ENCODE results near the gene MORN5. TPM values are rescaled to one million over a fixed set of nuclear protein-coding genes. Genes with fewer than 3 reads are reported as not detected.

Gene MORN5
- total and polyA plus RNA-seq, 2 donors (not counting 1 experiment from before 2014, with no cell fraction given) = not detected

DNA sequence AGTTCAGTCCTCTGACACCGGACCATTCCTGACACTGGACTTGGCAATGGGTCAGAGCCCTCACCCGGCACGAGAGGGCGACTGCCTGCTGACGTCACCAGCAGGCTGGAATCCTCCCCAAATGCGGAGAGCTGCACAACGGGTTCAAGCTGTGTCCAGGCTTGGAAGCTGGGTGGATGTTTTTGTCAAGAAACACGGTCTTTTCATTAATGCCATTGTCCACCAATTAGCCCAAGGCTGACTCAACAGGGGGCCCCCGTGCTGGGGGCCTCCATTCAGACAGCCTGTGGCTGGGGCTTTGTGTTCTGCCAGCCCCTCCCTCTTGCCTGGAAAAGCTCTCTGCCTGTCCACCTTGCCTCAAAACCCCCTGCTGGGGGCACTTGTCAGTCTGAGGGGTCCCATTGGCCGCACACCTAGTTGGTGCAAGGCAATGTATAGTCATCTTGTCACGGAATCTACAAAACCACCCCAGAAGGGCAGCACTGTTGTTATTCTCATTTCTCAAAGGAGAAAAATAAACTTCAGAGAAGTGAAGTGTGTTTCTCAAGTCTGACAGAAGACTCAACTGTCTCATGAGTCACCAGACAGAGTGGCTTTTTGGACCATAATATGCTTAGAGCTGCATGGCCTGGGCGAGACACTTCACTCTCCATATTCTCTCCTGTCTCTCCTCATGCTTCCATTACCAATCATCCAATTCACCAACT lies 24.7 kb upstream of the MORN5 start:
- peaks cover 20% of the 10 kb centered on the region for H3K27me3 Mint-ChIP-seq
- no peak overlapping the region for H3K27ac Mint-ChIP-seq
- no peaks in the 10 kb centered on the region for H3K27me3 ChIP-seq (replicated peaks in 1 of 4; ENCODE audit: control extremely low read depth in 1 of 4, control insufficient read depth in 3 of 4, insufficient read depth in 4 of 4, low read length in 3 of 4)
- DNase-seq = no peak
- H3K36me3 ChIP-seq (replicated peaks in 1 of 2; ENCODE audit: control extremely low read depth in 1 of 2, control insufficient read depth in 1 of 2, extremely low read depth in 1 of 2, insufficient read depth in 2 of 2, low read length in 1 of 2) = no peaks in the 10 kb centered on the region
- H4K20me1 ChIP-seq (ENCODE audit: control insufficient read depth, insufficient read depth, low read length, poor library complexity, severe bottlenecking) = no peaks in the 10 kb centered on the region
- no peak for ATAC-seq (ENCODE audit: low read depth)
- intact Hi-C loops (cut with micrococcal nuclease) = no loop called here
- no peak overlapping the region for H3K4me3 ChIP-seq (ENCODE audit: control extremely low read depth in 1 of 5, extremely low read depth in 1 of 5, insufficient read depth in 1 of 5, low read depth in 2 of 5, low read length in 4 of 5)
- no peak overlapping the region for H3K4me2 ChIP-seq (replicated peaks; ENCODE audit: low read depth, low read length, poor library complexity, severe bottlenecking)
- H3K9me3 ChIP-seq (ENCODE audit: control extremely low read depth in 1 of 3, control insufficient read depth in 2 of 3, insufficient read depth in 1 of 3, low read length in 2 of 3) = no peaks in the 10 kb centered on the region
- H3K27ac ChIP-seq (ENCODE audit: low read length in 2 of 2) = no peak overlapping the region
- H3K4me3 Mint-ChIP-seq = no peak overlapping the region
- H3K9ac ChIP-seq (ENCODE audit: low read length) = no peak overlapping the region
- H2AFZ ChIP-seq (ENCODE audit: insufficient read depth, low read depth, low read length, poor library complexity, severe bottlenecking) = no peak overlapping the region
- H3K4me1 ChIP-seq (ENCODE audit: control insufficient read depth in 2 of 2, insufficient read depth in 2 of 2, low read length in 2 of 2) = no peaks in the 10 kb centered on the region
- no peaks in the 10 kb centered on the region for H3K4me1 Mint-ChIP-seq
- no peaks in the 10 kb centered on the region for H3K9me3 Mint-ChIP-seq (ENCODE audit: insufficient read depth)
- ChIA-PET CTCF (interaction anchor here (0.9 to 1.2 kb wide), 3 partner anchors 10 to 12 kb away, joined by 3 to 6 read pairs (median 6); no protein-coding TSS in a partner anchor), POLR2A (no interaction called here)
- no peaks in the 10 kb centered on the region for H3K79me2 ChIP-seq (ENCODE audit: control insufficient read depth, insufficient read depth, low read length)
- TF ChIP-seq, protein P1, sequence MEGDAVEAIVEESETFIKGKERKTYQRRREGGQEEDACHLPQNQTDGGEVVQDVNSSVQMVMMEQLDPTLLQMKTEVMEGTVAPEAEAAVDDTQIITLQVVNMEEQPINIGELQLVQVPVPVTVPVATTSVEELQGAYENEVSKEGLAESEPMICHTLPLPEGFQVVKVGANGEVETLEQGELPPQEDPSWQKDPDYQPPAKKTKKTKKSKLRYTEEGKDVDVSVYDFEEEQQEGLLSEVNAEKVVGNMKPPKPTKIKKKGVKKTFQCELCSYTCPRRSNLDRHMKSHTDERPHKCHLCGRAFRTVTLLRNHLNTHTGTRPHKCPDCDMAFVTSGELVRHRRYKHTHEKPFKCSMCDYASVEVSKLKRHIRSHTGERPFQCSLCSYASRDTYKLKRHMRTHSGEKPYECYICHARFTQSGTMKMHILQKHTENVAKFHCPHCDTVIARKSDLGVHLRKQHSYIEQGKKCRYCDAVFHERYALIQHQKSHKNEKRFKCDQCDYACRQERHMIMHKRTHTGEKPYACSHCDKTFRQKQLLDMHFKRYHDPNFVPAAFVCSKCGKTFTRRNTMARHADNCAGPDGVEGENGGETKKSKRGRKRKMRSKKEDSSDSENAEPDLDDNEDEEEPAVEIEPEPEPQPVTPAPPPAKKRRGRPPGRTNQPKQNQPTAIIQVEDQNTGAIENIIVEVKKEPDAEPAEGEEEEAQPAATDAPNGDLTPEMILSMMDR (IDR thresholded peaks at IDR 0.05) = no peak
- TF ChIP-seq EZH2 (IDR thresholded peaks at IDR 0.05; ENCODE audit: borderline replicate concordance, insufficient read depth, low read depth, low read length, poor library complexity, severe bottlenecking) = no peak
- 81% methylated on average over 4 of the region's 12 CpGs for WGBS (ENCODE audit: insufficient coverage)

DNA sequence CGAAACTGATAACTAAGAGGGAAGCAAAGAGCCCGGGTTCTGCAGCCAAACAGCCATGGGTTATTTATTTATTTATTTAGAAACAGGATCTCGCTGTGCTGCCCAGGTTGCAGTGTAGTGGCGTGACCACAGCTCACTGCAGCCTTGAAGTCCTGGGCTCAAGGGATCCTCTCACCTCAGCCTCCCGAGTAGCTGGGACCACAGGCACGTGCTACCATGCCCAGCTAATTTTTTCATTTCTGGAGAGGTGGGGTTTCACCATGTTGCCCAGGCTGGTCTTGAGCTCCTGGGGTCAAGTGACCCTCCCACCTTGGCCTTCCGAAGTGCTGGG lies 24.2 kb upstream of the MORN5 start:
- H3K4me2 ChIP-seq (replicated peaks; ENCODE audit: low read depth, low read length, poor library complexity, severe bottlenecking) = no peak overlapping the region
- no peak overlapping the region for H3K27ac ChIP-seq (ENCODE audit: low read length in 2 of 2)
- no peaks in the 10 kb centered on the region for H4K20me1 ChIP-seq (ENCODE audit: control insufficient read depth, insufficient read depth, low read length, poor library complexity, severe bottlenecking)
- no peaks in the 10 kb centered on the region for H3K4me1 Mint-ChIP-seq
- no peak overlapping the region for H3K9ac ChIP-seq (ENCODE audit: low read length)
- H3K27ac Mint-ChIP-seq = no peak overlapping the region
- intact Hi-C loops (cut with micrococcal nuclease) = no loop called here
- no peaks in the 10 kb centered on the region for H3K9me3 Mint-ChIP-seq (ENCODE audit: insufficient read depth)
- no peaks in the 10 kb centered on the region for H3K36me3 ChIP-seq (replicated peaks in 1 of 2; ENCODE audit: control extremely low read depth in 1 of 2, control insufficient read depth in 1 of 2, extremely low read depth in 1 of 2, insufficient read depth in 2 of 2, low read length in 1 of 2)
- WGBS (ENCODE audit: insufficient coverage) = 85% methylated on average over 4 of the region's 7 CpGs
- DNase-seq (no peak), ATAC-seq (ENCODE audit: low read depth) (no peak)
- H3K27me3 ChIP-seq (replicated peaks in 1 of 4; ENCODE audit: control extremely low read depth in 1 of 4, control insufficient read depth in 3 of 4, insufficient read depth in 4 of 4, low read length in 3 of 4) = no peaks in the 10 kb centered on the region
- peaks cover 18% of the 10 kb centered on the region for H3K27me3 Mint-ChIP-seq
- H3K4me3 Mint-ChIP-seq = no peak overlapping the region
- H3K4me3 ChIP-seq (ENCODE audit: control extremely low read depth in 1 of 5, extremely low read depth in 1 of 5, insufficient read depth in 1 of 5, low read depth in 2 of 5, low read length in 4 of 5) = no peak overlapping the region
- ChIA-PET POLR2A (no interaction called here), CTCF (interaction anchor here (0.9 to 1.2 kb wide), 3 partner anchors 10 to 215 kb away, joined by 3 to 6 read pairs (median 3); no protein-coding TSS in a partner anchor)
- TF ChIP-seq, protein P1 (IDR thresholded peaks at IDR 0.05) = no peak
- TF ChIP-seq EZH2 (IDR thresholded peaks at IDR 0.05; ENCODE audit: borderline replicate concordance, insufficient read depth, low read depth, low read length, poor library complexity, severe bottlenecking) = no peak
- H3K4me1 ChIP-seq (ENCODE audit: control insufficient read depth in 2 of 2, insufficient read depth in 2 of 2, low read length in 2 of 2) = no peaks in the 10 kb centered on the region
- no peaks in the 10 kb centered on the region for H3K9me3 ChIP-seq (ENCODE audit: control extremely low read depth in 1 of 3, control insufficient read depth in 2 of 3, insufficient read depth in 1 of 3, low read length in 2 of 3)
- no peaks in the 10 kb centered on the region for H3K79me2 ChIP-seq (ENCODE audit: control insufficient read depth, insufficient read depth, low read length)
- no peak overlapping the region for H2AFZ ChIP-seq (ENCODE audit: insufficient read depth, low read depth, low read length, poor library complexity, severe bottlenecking)
